H1 (cell line): Measurements from ENCODE around the gene PROZ. TPM values are rescaled to one million over a fixed set of nuclear protein-coding genes. Genes with fewer than 3 reads are reported as not detected.

ENCODE experiments used
- CTCF ChIA-PET: fragments of 300-600 bp; sonication (Branson Sonifier 250); formaldehyde crosslinking; loops from one replicate; lab custom pipeline; 2021; ENCODE audit not compliant: partially characterized antibody; lab: Charles Lee
- POLR2A ChIA-PET: fragments of 300-600 bp; sonication (Branson Sonifier 250); formaldehyde crosslinking; loops from one replicate; lab custom pipeline; 2021; ENCODE audit warnings: inconsistent platforms; ENCODE audit not compliant: partially characterized antibody; lab: Charles Lee
- DNase-seq, 2 experiments: peaks; one replicate each; pipeline versions ENCODE4 v3.0.0 to v3.0.0-alpha.2; 2010 to 2022; ENCODE audit warnings: low spot score in 2 of 2, low read depth in 1 of 2, mixed read lengths in 1 of 2
- FAIRE-seq: peaks from 2 replicates; lab custom pipeline; 2011; peaks lifted over from hg19 to GRCh38; lab: Jason Lieb, UNC
- H2AFZ ChIP-seq: 2 replicates; pipeline ENCODE4 v1.8.1; 2012; ENCODE audit warnings: low read length, inconsistent platforms
- H2AK5ac ChIP-seq: 2 replicates; pipeline ENCODE4 v1.6.1; 2013; ENCODE audit warnings: low read depth, low read length
- H2BK120ac ChIP-seq: replicated peaks from 2 replicates; pipeline ENCODE3; 2013; ENCODE audit warnings: low read depth, low read length, inconsistent platforms
- H2BK12ac ChIP-seq: 2 replicates; pipeline ENCODE4 v1.6.1; 2013; ENCODE audit warnings: low read depth, low read length
- H2BK15ac ChIP-seq: 2 replicates; pipeline ENCODE4 v1.6.1; 2013; ENCODE audit warnings: low read length
- H2BK20ac ChIP-seq: 2 replicates; pipeline ENCODE4 v1.6.1; 2013; ENCODE audit warnings: low read length
- H2BK5ac ChIP-seq: 2 replicates; pipeline ENCODE4 v1.6.1; 2013; ENCODE audit warnings: low read depth, low read length
- H3K14ac ChIP-seq: 2 replicates; pipeline ENCODE4 v1.6.1; 2013; ENCODE audit warnings: inconsistent platforms; ENCODE audit not compliant: insufficient read length
- H3K18ac ChIP-seq: 2 replicates; pipeline ENCODE4 v1.6.1; 2013; ENCODE audit warnings: low read length; ENCODE audit errors: extremely low read depth
- H3K23ac ChIP-seq: 2 replicates; pipeline ENCODE4 v1.6.1; 2013; ENCODE audit warnings: inconsistent platforms; ENCODE audit not compliant: insufficient read length
- H3K23me2 ChIP-seq: 2 replicates; pipeline ENCODE4 v1.6.1; 2013; ENCODE audit warnings: low read depth, low read length
- H3K27ac ChIP-seq: 2 replicates; pipeline ENCODE4 v1.6.1; 2011; ENCODE audit warnings: low read depth, low read length, inconsistent platforms
- H3K27me3 ChIP-seq, 4 experiments: replicated peaks in 1 of 4; 1 replicate in 1 of 4; 2 replicates in 3 of 4; pipeline versions ENCODE4 v1.6.1 to v1.8.1; 2011 to 2013; ENCODE audit warnings: low read length in 3 of 4, mild to moderate bottlenecking in 3 of 4, inconsistent platforms in 2 of 4, mixed read lengths in 2 of 4, moderate library complexity in 1 of 4; ENCODE audit not compliant: control insufficient read depth in 3 of 4, insufficient read depth in 3 of 4; ENCODE audit errors: extremely low read depth in 1 of 4
- H3K36me3 ChIP-seq, 4 experiments: 2 replicates each; pipeline versions ENCODE4 v1.6.1 to v1.8.1; 2011 to 2013; ENCODE audit warnings: mild to moderate bottlenecking in 4 of 4, low read length in 3 of 4, moderate library complexity in 2 of 4, control low read depth in 1 of 4, inconsistent platforms in 1 of 4; ENCODE audit not compliant: insufficient read depth in 4 of 4, control insufficient read depth in 2 of 4
- H3K4ac ChIP-seq: replicated peaks from 2 replicates; pipeline ENCODE3; 2013; ENCODE audit warnings: low read length, low read depth, mixed read lengths, inconsistent platforms; ENCODE audit not compliant: insufficient read length
- H3K4me1 ChIP-seq, 4 experiments: replicated peaks in 1 of 4; 1 replicate in 1 of 4; 2 replicates in 3 of 4; pipeline versions ENCODE4 v1.6.1 to v1.8.1; 2011 to 2013; ENCODE audit warnings: low read length in 3 of 4, inconsistent platforms in 2 of 4, mixed read lengths in 1 of 4; ENCODE audit not compliant: insufficient read depth in 4 of 4, control insufficient read depth in 3 of 4
- H3K4me2 ChIP-seq, 2 experiments: 2 replicates each; pipeline versions ENCODE4 v1.6.1 to v1.8.1; 2011 to 2013; ENCODE audit warnings: low read depth in 2 of 2, low read length in 2 of 2, control low read depth in 1 of 2, inconsistent platforms in 1 of 2, mild to moderate bottlenecking in 1 of 2; ENCODE audit not compliant: insufficient read depth in 1 of 2
- H3K4me3 ChIP-seq, 4 experiments: fragments of 200-600, 300-600 bp in 1 of 4; sonication (generic), shearing (Covaris generic), sonication (Bioruptor Twin) in 1 of 4; 2 replicates each; pipeline versions ENCODE4 v1.5.1 to v1.8.1; 2011 to 2016; ENCODE audit warnings: low read length in 4 of 4, low read depth in 3 of 4, control low read depth in 2 of 4, inconsistent platforms in 2 of 4, mild to moderate bottlenecking in 2 of 4, mixed read lengths in 1 of 4, moderate library complexity in 1 of 4; ENCODE audit not compliant: insufficient read depth in 2 of 4; ENCODE audit errors: extremely low read depth in 1 of 4
- H3K56ac ChIP-seq: replicated peaks from 2 replicates; pipeline ENCODE3; 2013; ENCODE audit warnings: low read depth, mild to moderate bottlenecking, mixed read lengths, low read length, inconsistent platforms; ENCODE audit not compliant: insufficient read length
- H3K79me1 ChIP-seq: 2 replicates; pipeline ENCODE4 v1.6.1; 2013; ENCODE audit warnings: low read depth, low read length, control low read depth
- H3K79me2 ChIP-seq, 2 experiments: 2 replicates each; pipeline versions ENCODE4 v1.6.1 to v1.8.1; 2012 to 2013; ENCODE audit warnings: low read length in 2 of 2, mild to moderate bottlenecking in 2 of 2, inconsistent platforms in 1 of 2; ENCODE audit not compliant: insufficient read depth in 2 of 2, control insufficient read depth in 1 of 2
- H3K9ac ChIP-seq, 4 experiments: replicated peaks in 1 of 4; 1 replicate in 1 of 4; 2 replicates in 3 of 4; pipeline versions ENCODE4 v1.6.1 to v1.8.1; 2011 to 2013; ENCODE audit warnings: low read depth in 3 of 4, low read length in 3 of 4, control low read depth in 2 of 4, mild to moderate bottlenecking in 2 of 4, moderate library complexity in 2 of 4, inconsistent platforms in 1 of 4; ENCODE audit errors: extremely low read depth in 1 of 4
- H3K9me3 ChIP-seq, 2 experiments: 2 replicates each; pipeline versions ENCODE4 v1.6.1 to v1.8.1; 2012 to 2013; ENCODE audit warnings: mild to moderate bottlenecking in 2 of 2, moderate library complexity in 2 of 2, control low read depth in 1 of 2, inconsistent platforms in 1 of 2, low read depth in 1 of 2, low read length in 1 of 2, mixed read lengths in 1 of 2; ENCODE audit not compliant: insufficient read depth in 2 of 2
- H4K20me1 ChIP-seq, 2 experiments: replicated peaks in 1 of 2; 2 replicates each; pipeline versions ENCODE3 to v1.8.1; 2011 to 2013; ENCODE audit warnings: inconsistent platforms in 2 of 2, low read length in 2 of 2, mild to moderate bottlenecking in 1 of 2; ENCODE audit not compliant: insufficient read depth in 2 of 2, control insufficient read depth in 1 of 2
- H4K5ac ChIP-seq: 2 replicates; pipeline ENCODE4 v1.6.1; 2013; ENCODE audit warnings: low read length, low read depth, mixed read lengths, inconsistent platforms; ENCODE audit not compliant: insufficient read length
- H4K8ac ChIP-seq: 2 replicates; pipeline ENCODE4 v1.8.0; 2013; ENCODE audit warnings: mild to moderate bottlenecking, moderate library complexity, low read length, inconsistent platforms; ENCODE audit not compliant: insufficient read depth; ENCODE audit errors: extremely low read depth
- H4K91ac ChIP-seq: replicated peaks from 2 replicates; pipeline ENCODE3; 2013; ENCODE audit warnings: low read length, mixed read lengths, inconsistent platforms; ENCODE audit not compliant: insufficient read length
- BACH1 ChIP-seq: IDR thresholded peaks from 2 replicates; pipeline ENCODE4 v1.6.1; 2012; ENCODE audit warnings: low read length, improper control_type of control experiment
- CBX5 ChIP-seq: fragments of 300-800, 300-1000 bp; sonication (generic); IDR thresholded peaks from 2 replicates; pipeline ENCODE4 v1.7.1; 2016; ENCODE audit warnings: antibody characterized with exemption, low read length, low read depth
- CEBPB ChIP-seq: IDR thresholded peaks from 2 replicates; pipeline ENCODE4 v1.6.1; 2012; ENCODE audit warnings: low read depth, low read length
- GTF2F1 ChIP-seq: IDR thresholded peaks from 2 replicates; pipeline ENCODE4 v1.6.1; 2012; ENCODE audit warnings: low read depth, low read length, improper control_type of control experiment, borderline replicate concordance
- JUND ChIP-seq: IDR thresholded peaks from 2 replicates; pipeline ENCODE4 v1.6.1; 2011; ENCODE audit warnings: mild to moderate bottlenecking, improper control_type of control experiment, low read length
- NANOG ChIP-seq: IDR thresholded peaks from 2 replicates; pipeline ENCODE4 v1.6.1; 2011; ENCODE audit warnings: low read length, low read depth, mild to moderate bottlenecking, inconsistent platforms; ENCODE audit not compliant: insufficient read depth, poor library complexity, severe bottlenecking
- POLR2A ChIP-seq, 2 experiments: IDR thresholded peaks; 1 replicate in 1 of 2; 2 replicates in 1 of 2; pipeline ENCODE4 v1.6.1; 2011; ENCODE audit warnings: low read depth in 2 of 2, low read length in 2 of 2, mild to moderate bottlenecking in 2 of 2; ENCODE audit errors: control extremely low read depth in 1 of 2
- TAF7 ChIP-seq: optimal IDR thresholded peaks from 2 replicates; pipeline ENCODE3; 2011; ENCODE audit warnings: low read depth, mild to moderate bottlenecking, inconsistent platforms, low read length, moderate library complexity, borderline replicate concordance
- TEAD4 ChIP-seq: IDR thresholded peaks from 2 replicates; pipeline ENCODE4 v1.6.1; 2012; ENCODE audit warnings: low read depth, low read length, inconsistent platforms, mixed read lengths
- WGBS, 2 experiments: shearing (Covaris generic) in 1 of 2; methylation state at CpG; one replicate each; pipeline versions ENCODE4 v1.1.6 to v1.1.7; 2013 to 2015; ENCODE audit warnings: low lambda C conversion rate in 2 of 2, mixed read lengths in 2 of 2, inconsistent platforms in 1 of 2, low coverage in 1 of 2, missing lambda C conversion rate in 1 of 2; ENCODE audit not compliant: insufficient replicate concordance in 2 of 2, insufficient coverage in 1 of 2, insufficient read length in 1 of 2; ENCODE audit errors: extremely low coverage in 1 of 2, missing lambda C conversion rate in 1 of 2; 5-methylcytosine and 5-hydroxymethylcytosine counted together
- polyA plus RNA-seq, 7 experiments: library from polyadenylated mRNA; depleted of rRNA in 3 of 7; stranded (reverse) in 5 of 7; unstranded in 2 of 7; fragments of >200 nt in 5 of 7; fragments of 200-250 nt in 2 of 7; gene quantifications; 1 replicate in 5 of 7; 2 replicates in 1 of 7; 4 replicates in 1 of 7; pipeline versions ENCODE4 v1.2.1 to v1.2.3, GENCODE V29; 2011 to 2013; ENCODE audit warnings: missing spikeins in 2 of 7, mixed read lengths in 2 of 7
- total RNA-seq: library from RNA; stranded (reverse); fragmentation: NEBNext Ultra II Directional; extraction: Animal tissue kit (Norgen Biotek cat#: 25700); gene quantifications from 2 replicates; pipeline ENCODE4 v1.2.1, GENCODE V29; 2021
- TF ChIP-seq, protein P1 (sequence below): IDR thresholded peaks from 2 replicates; pipeline ENCODE4 v1.6.1; 2011; ENCODE audit warnings: low read depth, mild to moderate bottlenecking, low read length; ENCODE audit not compliant: insufficient read depth

Gene PROZ
- total and polyA plus RNA-seq, 2 of the 8 experiments (the other 6 are each of a cell fraction or from before 2014, with no cell fraction given) = not detected

DNA sequence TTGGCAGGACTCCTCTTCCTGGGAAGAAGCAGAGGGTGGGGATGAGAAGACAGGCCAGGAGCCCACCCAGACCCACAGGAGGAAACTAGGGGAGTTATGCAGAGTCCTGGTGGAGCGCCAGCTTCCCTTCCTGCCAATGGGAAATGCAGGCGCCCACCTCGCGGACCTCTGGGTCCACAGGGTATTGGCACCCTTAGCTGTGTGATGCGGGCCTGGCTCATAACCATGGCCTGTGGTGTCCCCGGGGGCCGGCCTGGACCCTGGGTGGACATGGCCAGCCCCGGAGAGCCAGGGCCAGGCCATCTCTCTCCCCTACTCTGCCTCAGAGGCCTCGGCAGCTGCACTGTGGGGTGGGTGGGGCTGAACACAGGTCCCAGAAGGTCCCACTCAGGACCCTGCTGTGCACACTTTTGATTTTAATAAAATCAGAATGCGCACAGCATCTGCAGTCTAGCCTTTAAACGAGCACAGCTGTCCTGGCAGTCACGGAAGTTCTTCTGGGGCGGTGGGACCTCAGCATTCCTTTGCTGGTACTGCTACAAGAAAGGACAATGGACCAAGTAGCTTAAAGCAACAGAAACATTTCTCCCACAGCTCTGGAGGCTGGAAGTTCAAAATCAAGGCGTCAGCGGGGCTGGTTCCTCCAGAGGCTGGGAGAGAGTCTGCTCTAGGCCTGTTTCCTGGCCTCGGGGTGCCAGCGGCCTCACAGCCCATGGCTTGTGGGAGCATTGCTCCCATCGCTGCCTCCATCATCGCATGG is 34.1 kb upstream of the PROZ start:
- no peak overlapping the region for H3K4me3 ChIP-seq
- H2BK5ac ChIP-seq = no peak overlapping the region
- no peak overlapping the region for H2BK120ac ChIP-seq
- FAIRE-seq = no peak
- no peaks in the 10 kb centered on the region for H3K79me2 ChIP-seq
- no peak overlapping the region for H4K5ac ChIP-seq
- no peaks in the 10 kb centered on the region; a peak in 1 of 8 replicates for H3K36me3 ChIP-seq
- no peak overlapping the region for H2BK12ac ChIP-seq
- no peak overlapping the region for H3K27ac ChIP-seq
- H3K9me3 ChIP-seq = no peaks in the 10 kb centered on the region
- H3K4me1 ChIP-seq = peaks cover 0 to 12% (median 9%) of the 10 kb centered on the region in 4 experiments; a peak in 6 of 7 replicates
- no peak overlapping the region for H3K4ac ChIP-seq
- H3K18ac ChIP-seq = no peak overlapping the region
- H2AFZ ChIP-seq = no peak overlapping the region
- no peaks in the 10 kb centered on the region for H3K23me2 ChIP-seq
- no peak for TF ChIP-seq TAF7
- no peak for TF ChIP-seq CBX5
- no peak for TF ChIP-seq TEAD4
- TF ChIP-seq, protein P1, sequence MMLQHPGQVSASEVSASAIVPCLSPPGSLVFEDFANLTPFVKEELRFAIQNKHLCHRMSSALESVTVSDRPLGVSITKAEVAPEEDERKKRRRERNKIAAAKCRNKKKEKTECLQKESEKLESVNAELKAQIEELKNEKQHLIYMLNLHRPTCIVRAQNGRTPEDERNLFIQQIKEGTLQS = no peak
- no peak for TF ChIP-seq BACH1
- no peak for TF ChIP-seq GTF2F1
- no peak for TF ChIP-seq JUND
- no peak for TF ChIP-seq NANOG
- no peak for TF ChIP-seq CEBPB
- TF ChIP-seq POLR2A (IDR thresholded peaks at IDR 0.05; ENCODE audit: control extremely low read depth in 1 of 2, low read depth in 2 of 2, low read length in 2 of 2) = no peak
- ChIA-PET CTCF (interaction anchor here (0.7 to 3.0 kb wide), 14 partner anchors 10 to 187 kb away, joined by 3 to 13 read pairs (median 4); partner anchors contain the start of gene F7), POLR2A (interaction anchor here (1.5 to 2.0 kb wide), 2 partner anchors 14 to 15 kb away, joined by 4 to 6 read pairs; no protein-coding TSS in a partner anchor)
- H2BK15ac ChIP-seq = no peak overlapping the region
- H3K56ac ChIP-seq = no peak overlapping the region
- no peak overlapping the region for H4K91ac ChIP-seq
- H4K8ac ChIP-seq = no peak overlapping the region
- no peaks in the 10 kb centered on the region for H3K79me1 ChIP-seq
- H2BK20ac ChIP-seq = no peak overlapping the region
- WGBS, 2 experiments = 91% methylated on average over 19 of the region's 19 CpGs; no CpG with 5 or more reads in 1 of the 2 experiments
- DNase-seq = no peak
- H3K9ac ChIP-seq = no peak overlapping the region
- peaks cover 0 to 2% of the 10 kb centered on the region in 2 experiments for H4K20me1 ChIP-seq
- no peaks in the 10 kb centered on the region; a peak in 1 of 7 replicates for H3K27me3 ChIP-seq
- H3K14ac ChIP-seq = no peak overlapping the region
- no peak overlapping the region for H3K4me2 ChIP-seq
- no peak overlapping the region for H3K23ac ChIP-seq
- H2AK5ac ChIP-seq = no peak overlapping the region
